Common myeloid progenitor, CD34-positive (primary cell): ENCODE results near the gene CELA3B.

Experiments
- CTCF ChIA-PET: fragments of 350-600 bp; sonication (Branson Sonifier 250); formaldehyde crosslinking; loops from one replicate; lab custom pipeline; 2021; ENCODE audit warnings: antibody characterized with exemption; lab: Charles Lee
- POLR2A ChIA-PET: fragments of 350-600 bp; sonication (Branson Sonifier 250); formaldehyde crosslinking; loops from one replicate; lab custom pipeline; 2021; ENCODE audit warnings: antibody characterized with exemption; lab: Charles Lee
- DNase-seq, 3 donors: peaks; one replicate each; pipeline versions ENCODE4 v3.0.0 to v3.0.0-alpha.2; 2013
- H3K27ac ChIP-seq, 2 experiments: 1 replicate in 1 of 2; 2 replicates in 1 of 2; pipeline ENCODE4 v1.7.0; 2013; ENCODE audit warnings: inconsistent platforms in 2 of 2, low read length in 2 of 2, mild to moderate bottlenecking in 2 of 2, low read depth in 1 of 2, moderate library complexity in 1 of 2; ENCODE audit not compliant: severe bottlenecking in 2 of 2, insufficient read depth in 1 of 2, poor library complexity in 1 of 2
- H3K27me3 ChIP-seq, 5 experiments: replicated peaks in 2 of 5; 1 replicate in 3 of 5; 2 replicates in 2 of 5; pipeline versions ENCODE4 v1.6.1 to v1.7.0; 2013; ENCODE audit warnings: low read length in 4 of 5, mild to moderate bottlenecking in 2 of 5, moderate library complexity in 2 of 5, inconsistent platforms in 1 of 5; ENCODE audit not compliant: insufficient read depth in 5 of 5, control insufficient read depth in 4 of 5
- H3K36me3 ChIP-seq, 4 experiments: 1 replicate in 2 of 4; 2 replicates in 2 of 4; pipeline versions ENCODE4 v1.6.1 to v1.7.0; 2013; ENCODE audit warnings: low read length in 3 of 4, control low read depth in 1 of 4, mild to moderate bottlenecking in 1 of 4; ENCODE audit not compliant: control insufficient read depth in 4 of 4, insufficient read depth in 4 of 4
- H3K4me1 ChIP-seq, 4 experiments: 1 replicate in 3 of 4; 2 replicates in 1 of 4; pipeline versions ENCODE4 v1.6.1 to v1.7.1; 2013; ENCODE audit warnings: low read length in 3 of 4, mild to moderate bottlenecking in 3 of 4, control low read depth in 1 of 4, inconsistent platforms in 1 of 4, moderate library complexity in 1 of 4; ENCODE audit not compliant: control insufficient read depth in 4 of 4, insufficient read depth in 4 of 4; ENCODE audit errors: control extremely low read depth in 1 of 4
- H3K4me3 ChIP-seq, 7 experiments: 1 replicate in 4 of 7; 2 replicates in 3 of 7; pipeline versions ENCODE4 v1.5.1 to v1.7.0; 2013; ENCODE audit warnings: mild to moderate bottlenecking in 7 of 7, low read length in 6 of 7, moderate library complexity in 6 of 7, inconsistent platforms in 2 of 7, low read depth in 2 of 7, control low read depth in 1 of 7; ENCODE audit not compliant: insufficient read depth in 4 of 7, control insufficient read depth in 1 of 7; ENCODE audit errors: extremely low read depth in 1 of 7
- H3K9me3 ChIP-seq, 5 experiments: 1 replicate in 4 of 5; 2 replicates in 1 of 5; pipeline versions ENCODE4 v1.6.1 to v1.7.1; 2013; ENCODE audit warnings: low read length in 4 of 5, mild to moderate bottlenecking in 2 of 5, inconsistent platforms in 1 of 5, low read depth in 1 of 5, moderate library complexity in 1 of 5; ENCODE audit not compliant: control insufficient read depth in 4 of 5, insufficient read depth in 2 of 5; ENCODE audit errors: control extremely low read depth in 1 of 5
- WGBS: methylation state at CpG from one replicate; pipeline ENCODE4 v1.1.5; 2013; ENCODE audit not compliant: insufficient coverage; 5-methylcytosine and 5-hydroxymethylcytosine counted together

The CELA3B gene

GRCh38 chr1:21944733-21945073 lies 32.1 kb upstream of the CELA3B start:
- H3K9me3 ChIP-seq: no peaks in the 10 kb centered on the region
- DNase-seq: no peak
- H3K27ac ChIP-seq: no peak overlapping the region
- WGBS: 100% methylated on average over 1 of the region's 3 CpGs
- H3K36me3 ChIP-seq: no peaks in the 10 kb centered on the region
- ChIA-PET CTCF (interaction anchor here (1.3 to 1.8 kb wide), 2 partner anchors 11 to 42 kb away, joined by 3 to 5 read pairs; no protein-coding TSS in a partner anchor), POLR2A (no interaction called here)
- no peak overlapping the region for H3K4me3 ChIP-seq
- H3K4me1 ChIP-seq: peaks cover 0 to 15% (median 11%) of the 10 kb centered on the region in 4 experiments
- H3K27me3 ChIP-seq: no peaks in the 10 kb centered on the region

GRCh38 chr1:21946836-21947587 lies 29.8 kb upstream of the CELA3B start:
- ChIA-PET POLR2A (interaction anchor here (1.5 kb wide), 1 partner anchor 12 kb away, joined by 3 read pairs; no protein-coding TSS in a partner anchor), CTCF (interaction anchor here (0.9 to 2.1 kb wide), 4 partner anchors 10 to 35 kb away, joined by 3 to 5 read pairs (median 3); partner anchors contain the start of gene HSPG2)
- 76% methylated on average over 9 of the region's 11 CpGs for WGBS
- H3K27me3 ChIP-seq: no peaks in the 10 kb centered on the region
- peak in 2 of 3 donors; percentile 49 to 58 for DNase-seq
- peaks cover 0 to 7% (median 6%) of the 10 kb centered on the region in 4 experiments for H3K4me1 ChIP-seq
- no peaks in the 10 kb centered on the region for H3K9me3 ChIP-seq
- H3K36me3 ChIP-seq: no peaks in the 10 kb centered on the region
- no peak overlapping the region for H3K27ac ChIP-seq
- H3K4me3 ChIP-seq: no peak overlapping the region

GRCh38 chr1:21950734-21951133 lies 26.1 kb upstream of the CELA3B start:
- no peak overlapping the region for H3K4me3 ChIP-seq
- no peaks in the 10 kb centered on the region for H3K36me3 ChIP-seq
- CTCF ChIA-PET: interaction anchor here (1.1 to 3.3 kb wide), 2 partner anchors 9 to 11 kb away, joined by 3 to 12 read pairs; no protein-coding TSS in a partner anchor

GRCh38 chr1:21951226-21951870 lies 25.5 kb upstream of the CELA3B start:
- no peak overlapping the region for H3K4me3 ChIP-seq
- H3K27ac ChIP-seq: no peak overlapping the region
- H3K27me3 ChIP-seq: no peaks in the 10 kb centered on the region
- CTCF ChIA-PET: interaction anchor here (1.1 to 3.3 kb wide), 2 partner anchors 9 to 12 kb away, joined by 3 to 12 read pairs; no protein-coding TSS in a partner anchor
- no peak for DNase-seq
- H3K9me3 ChIP-seq: no peaks in the 10 kb centered on the region
- no peaks in the 10 kb centered on the region for H3K36me3 ChIP-seq
- H3K4me1 ChIP-seq: peaks cover 0 to 19% (median 17%) of the 10 kb centered on the region in 4 experiments
- 98% methylated on average over 12 of the region's 12 CpGs for WGBS
- POLR2A ChIA-PET: no interaction called here

More at GRCh38 chr1:21950734-21951133, 26.1 kb upstream of the CELA3B start:
- Histone ChIP-seq H3K27ac (no peak overlapping the region), H3K9me3 (no peaks in the 10 kb centered on the region), H3K27me3 (no peaks in the 10 kb centered on the region), H3K4me1 (peaks cover 0 to 13% (median 11%) of the 10 kb centered on the region in 4 experiments)
- DNase-seq: no peak
- 98% methylated on average over 7 of the region's 7 CpGs for WGBS
- POLR2A ChIA-PET: no interaction called here

GRCh38 chr1:21952786-21953520 lies 23.9 kb upstream of the CELA3B start:
- no peak overlapping the region for H3K27ac ChIP-seq
- WGBS: 100% methylated on average over 3 of the region's 6 CpGs
- H3K27me3 ChIP-seq: no peaks in the 10 kb centered on the region
- no peak for DNase-seq
- no peak overlapping the region for H3K4me3 ChIP-seq
- no peaks in the 10 kb centered on the region for H3K36me3 ChIP-seq
- no peaks in the 10 kb centered on the region for H3K9me3 ChIP-seq
- H3K4me1 ChIP-seq: peaks cover 5 to 27% (median 26%) of the 10 kb centered on the region in 4 experiments
- ChIA-PET CTCF (interaction anchor here (3.3 kb wide), 1 partner anchor 13 kb away, joined by 12 read pairs; no protein-coding TSS in a partner anchor), POLR2A (no interaction called here)

GRCh38 chr1:21955058-21955457 lies 21.8 kb upstream of the CELA3B start:
- no peak for DNase-seq
- H3K27ac ChIP-seq: no peak overlapping the region
- no peak overlapping the region for H3K4me3 ChIP-seq
- peaks cover 5 to 38% (median 35%) of the 10 kb centered on the region in 4 experiments for H3K4me1 ChIP-seq
- no peaks in the 10 kb centered on the region for H3K36me3 ChIP-seq
- H3K9me3 ChIP-seq: no peaks in the 10 kb centered on the region
- no peaks in the 10 kb centered on the region for H3K27me3 ChIP-seq
- POLR2A ChIA-PET: no interaction called here
- WGBS: 92% methylated on average over 12 of the region's 16 CpGs
- CTCF ChIA-PET: interaction anchor here (0.9 to 2.1 kb wide), 4 partner anchors 10 to 88 kb away, joined by 3 to 5 read pairs (median 4); no protein-coding TSS in a partner anchor
